ENCODE data around the gene LY6G5C. TPM values are rescaled to one million over a fixed set of nuclear protein-coding genes. Genes with fewer than 3 reads are reported as not detected.

LY6G5C gene
- total and polyA plus RNA-seq, 2 donors (not counting 1 experiment from before 2014, with no cell fraction given) = 0.83 to 2.0 TPM

DNA sequence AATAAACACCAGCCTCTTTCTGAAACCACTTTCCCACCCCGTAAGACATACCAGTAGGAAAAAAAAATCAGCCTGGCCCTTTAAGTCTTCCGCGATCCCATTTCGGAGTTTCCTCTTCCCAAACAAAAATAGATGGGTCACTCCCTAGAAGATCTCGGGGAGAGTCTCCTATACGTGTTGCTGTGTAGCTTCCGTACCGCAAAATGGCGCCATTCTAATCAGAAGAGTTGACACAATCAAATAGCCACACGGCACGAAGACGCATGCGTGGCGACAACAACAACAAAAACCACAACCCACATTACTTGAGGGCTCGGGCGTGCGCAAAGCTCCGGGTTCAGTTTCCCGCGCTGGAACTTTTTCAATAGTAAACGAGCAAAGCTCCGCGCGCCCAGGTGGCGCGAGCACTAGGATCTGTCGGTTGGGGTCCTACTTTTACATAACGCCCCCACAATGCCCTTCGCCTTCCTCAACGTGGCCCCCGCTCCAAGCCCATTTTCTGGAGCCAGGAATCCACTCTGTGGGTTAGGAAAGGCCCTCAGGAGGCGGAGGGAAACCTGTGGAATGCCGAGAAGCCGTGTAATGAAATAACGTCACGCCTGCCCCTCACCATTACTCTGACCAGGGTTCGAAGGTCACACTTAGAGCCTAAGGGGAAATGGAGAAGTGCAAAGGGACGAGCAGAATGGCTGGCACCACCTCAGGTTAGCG lies 15.9 kb downstream of the LY6G5C start, which contains the start of gene GPANK1:
Gene GPANK1, minus strand, starts transcription at position 208 of the 711 bp plus-strand sequence. CDS start 519 bp downstream, outside the sequence.
- Histone ChIP-seq H2AFZ (ENCODE audit: low read length) (peak within 1 kb of the TSS; percentile 60), H3K27me3 (ENCODE audit: control insufficient read depth, insufficient read depth, low read length) (no peaks in the 10 kb centered on the region), H3K9ac (ENCODE audit: insufficient read depth, low read length) (peak within 1 kb of the TSS; percentile 94), H3K27ac (ENCODE audit: insufficient read depth, low read length) (peak within 1 kb of the TSS; percentile 87), H3K79me2 (ENCODE audit: control insufficient read depth, insufficient read depth, low read length) (peaks cover 51% of the 10 kb centered on the region), H3K4me3 (replicated peaks in 1 of 4; ENCODE audit: control extremely low read depth in 1 of 4, insufficient read depth in 1 of 4, low read depth in 3 of 4, low read length in 4 of 4) (peak within 1 kb of the TSS; percentile 82 to 94 (median 86)), H3K4me1 (ENCODE audit: control insufficient read depth, extremely low read depth, insufficient read depth, low read length) (peaks cover 20% of the 10 kb centered on the region), H3K36me3 (ENCODE audit: control insufficient read depth, insufficient read depth, low read length) (peaks cover 18% of the 10 kb centered on the region), H3K4me2 (ENCODE audit: extremely low read depth, insufficient read depth, low read length) (peak within 1 kb of the TSS; percentile 95), H4K20me1 (ENCODE audit: control insufficient read depth, extremely low read depth, insufficient read depth, low read length) (no peaks in the 10 kb centered on the region), H3K9me3 (ENCODE audit: control insufficient read depth, insufficient read depth, low read depth, low read length) (no peaks in the 10 kb centered on the region)
- DNase-seq (ENCODE audit: low read depth in 2 of 2) = peak; percentile 91 to 97
- TF ChIP-seq EZH2 (IDR thresholded peaks at IDR 0.05; ENCODE audit: low read length, missing control alignments) = no peak
- TF ChIP-seq, protein P1, sequence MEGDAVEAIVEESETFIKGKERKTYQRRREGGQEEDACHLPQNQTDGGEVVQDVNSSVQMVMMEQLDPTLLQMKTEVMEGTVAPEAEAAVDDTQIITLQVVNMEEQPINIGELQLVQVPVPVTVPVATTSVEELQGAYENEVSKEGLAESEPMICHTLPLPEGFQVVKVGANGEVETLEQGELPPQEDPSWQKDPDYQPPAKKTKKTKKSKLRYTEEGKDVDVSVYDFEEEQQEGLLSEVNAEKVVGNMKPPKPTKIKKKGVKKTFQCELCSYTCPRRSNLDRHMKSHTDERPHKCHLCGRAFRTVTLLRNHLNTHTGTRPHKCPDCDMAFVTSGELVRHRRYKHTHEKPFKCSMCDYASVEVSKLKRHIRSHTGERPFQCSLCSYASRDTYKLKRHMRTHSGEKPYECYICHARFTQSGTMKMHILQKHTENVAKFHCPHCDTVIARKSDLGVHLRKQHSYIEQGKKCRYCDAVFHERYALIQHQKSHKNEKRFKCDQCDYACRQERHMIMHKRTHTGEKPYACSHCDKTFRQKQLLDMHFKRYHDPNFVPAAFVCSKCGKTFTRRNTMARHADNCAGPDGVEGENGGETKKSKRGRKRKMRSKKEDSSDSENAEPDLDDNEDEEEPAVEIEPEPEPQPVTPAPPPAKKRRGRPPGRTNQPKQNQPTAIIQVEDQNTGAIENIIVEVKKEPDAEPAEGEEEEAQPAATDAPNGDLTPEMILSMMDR (conservative IDR thresholded peaks at IDR 0.05 in 1 of 2, IDR thresholded peaks at IDR 0.05 in 1 of 2; ENCODE audit: low read depth in 1 of 2, low read length in 2 of 2) = no peak

DNA sequence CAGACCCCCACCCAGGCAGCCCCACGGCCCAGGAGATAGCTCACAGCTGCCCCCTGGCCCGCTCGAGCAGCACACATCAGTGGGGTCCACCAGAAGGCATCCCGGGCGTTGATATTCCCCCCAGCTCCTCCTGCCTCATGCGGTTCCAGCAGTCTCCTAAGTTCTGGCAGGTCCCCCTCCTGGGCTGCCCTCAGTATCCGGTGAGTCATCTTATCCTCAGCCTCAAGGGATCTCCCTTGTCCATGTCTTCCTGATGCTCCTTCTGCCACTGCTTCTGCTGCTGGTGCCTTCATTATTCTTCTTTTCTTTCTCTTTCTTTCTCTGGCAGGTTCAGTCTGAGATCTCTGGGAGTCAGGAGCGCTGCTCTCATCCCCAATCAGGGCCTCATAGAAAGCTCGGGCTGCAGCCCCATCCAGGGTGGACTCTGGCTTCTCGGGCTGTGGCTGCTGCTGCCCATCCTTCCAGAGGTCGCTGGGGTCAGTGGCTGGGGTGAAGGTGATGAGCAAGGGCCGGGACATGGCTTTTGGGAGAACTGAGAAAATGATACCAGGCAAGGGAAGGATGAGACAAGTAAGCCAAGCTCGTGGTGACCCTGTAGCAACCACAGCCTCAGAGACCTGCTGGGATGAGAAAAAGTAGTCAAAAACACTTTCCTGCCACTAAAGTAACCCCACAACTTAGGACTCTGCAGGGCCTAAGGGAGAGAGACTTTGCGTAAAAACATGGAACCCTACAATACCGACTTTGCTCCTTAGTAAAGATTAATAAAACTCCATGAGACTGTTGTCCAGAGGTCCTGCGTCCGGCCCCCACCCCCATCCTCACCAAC lies 16.7 kb downstream of the LY6G5C start:
- no peaks in the 10 kb centered on the region for H3K9me3 ChIP-seq (ENCODE audit: control insufficient read depth, insufficient read depth, low read depth, low read length)
- peak overlapping the region; percentile 82 to 94 (median 86) for H3K4me3 ChIP-seq (replicated peaks in 1 of 4; ENCODE audit: control extremely low read depth in 1 of 4, insufficient read depth in 1 of 4, low read depth in 3 of 4, low read length in 4 of 4)
- H3K4me2 ChIP-seq (ENCODE audit: extremely low read depth, insufficient read depth, low read length) = peak overlapping the region; percentile 95
- no peaks in the 10 kb centered on the region for H4K20me1 ChIP-seq (ENCODE audit: control insufficient read depth, extremely low read depth, insufficient read depth, low read length)
- H3K27me3 ChIP-seq (ENCODE audit: control insufficient read depth, insufficient read depth, low read length) = no peaks in the 10 kb centered on the region
- peaks cover 20% of the 10 kb centered on the region for H3K4me1 ChIP-seq (ENCODE audit: control insufficient read depth, extremely low read depth, insufficient read depth, low read length)
- peak overlapping the region; percentile 51 for H3K9ac ChIP-seq (ENCODE audit: insufficient read depth, low read length)
- peaks cover 56% of the 10 kb centered on the region for H3K79me2 ChIP-seq (ENCODE audit: control insufficient read depth, insufficient read depth, low read length)
- peak; percentile 75 to 83 for DNase-seq (ENCODE audit: low read depth in 2 of 2)
- no peak for TF ChIP-seq EZH2 (IDR thresholded peaks at IDR 0.05; ENCODE audit: low read length, missing control alignments)
- TF ChIP-seq, protein P1 (conservative IDR thresholded peaks at IDR 0.05 in 1 of 2, IDR thresholded peaks at IDR 0.05 in 1 of 2; ENCODE audit: low read depth in 1 of 2, low read length in 2 of 2) = no peak
- H3K27ac ChIP-seq (ENCODE audit: insufficient read depth, low read length) = peak overlapping the region; percentile 87
- peaks cover 12% of the 10 kb centered on the region for H3K36me3 ChIP-seq (ENCODE audit: control insufficient read depth, insufficient read depth, low read length)
- no peak overlapping the region for H2AFZ ChIP-seq (ENCODE audit: low read length)
